NCI-H345 treated with DMSO at 0.1 percent for 48 hours (cell line): ENCODE data around the gene UBA6.
"Not testable (repeated sequence)": the region's sequence is repeated elsewhere in the genome, so short reads cannot be mapped to it uniquely, and the experiment has no call there.

Source experiments
- DNase-seq: peaks from one replicate; lab custom pipeline; 2025; ENCODE audit not compliant: unreplicated experiment; lab: John Stamatoyannopoulos, UW

UBA6 gene

GRCh38 chr4:67674098-67674497 is 26.9 kb downstream of the UBA6 start:
- DNase-seq, result no peak

- DNase-seq, result no peak
These were observed 32.6 kb downstream of the UBA6 start for GRCh38 chr4:67668315-67668714.

- no peak for DNase-seq
These were observed 40.5 kb downstream of the UBA6 start for GRCh38 chr4:67660418-67660817.

GRCh38 chr4:67659065-67659464 is 41.9 kb downstream of the UBA6 start:
- no peak for DNase-seq

GRCh38 chr4:67658302-67658701 is 42.7 kb downstream of the UBA6 start:
- no peak for DNase-seq

- DNase-seq, result no peak
These were observed 49.4 kb downstream of the UBA6 start for GRCh38 chr4:67651536-67651935.

- no peak for DNase-seq
These were observed 62.8 kb downstream of the UBA6 start for GRCh38 chr4:67638136-67638535.

GRCh38 chr4:67636978-67637377 is 64.0 kb downstream of the UBA6 start:
- not testable (repeated sequence) for DNase-seq

GRCh38 chr4:67635331-67635730 is 65.6 kb downstream of the UBA6 start:
- no peak for DNase-seq

GRCh38 chr4:67634741-67635140 is 66.2 kb downstream of the UBA6 start:
- DNase-seq, result no peak

- DNase-seq, result no peak
These were observed 68.5 kb downstream of the UBA6 start for GRCh38 chr4:67632492-67632891.

- no peak for DNase-seq
These were observed 76.0 kb downstream of the UBA6 start for GRCh38 chr4:67624939-67625338.

- DNase-seq, result no peak
These were observed 84.5 kb downstream of the UBA6 start for GRCh38 chr4:67616478-67616877.

- DNase-seq, result no peak
These were observed 85.8 kb downstream of the UBA6 start for GRCh38 chr4:67615119-67615518.

GRCh38 chr4:67614186-67614585 is 86.8 kb downstream of the UBA6 start:
- no peak for DNase-seq

- no peak for DNase-seq
These were observed 92.9 kb downstream of the UBA6 start for GRCh38 chr4:67608027-67608426.

- DNase-seq, result no peak
These were observed 96.2 kb downstream of the UBA6 start for GRCh38 chr4:67604749-67605148.

GRCh38 chr4:67604029-67604381 is 97.0 kb downstream of the UBA6 start:
- no peak for DNase-seq

GRCh38 chr4:67603310-67604028 is 97.5 kb downstream of the UBA6 start:
- no peak for DNase-seq

GRCh38 chr4:67593741-67594175 is 107.2 kb downstream of the UBA6 start:
- DNase-seq, result no peak

GRCh38 chr4:67587156-67587555 is 113.8 kb downstream of the UBA6 start:
- DNase-seq, result no peak

GRCh38 chr4:67584496-67584895 is 116.5 kb downstream of the UBA6 start:
- DNase-seq, result no peak

- DNase-seq, result no peak
These were observed 119.0 kb downstream of the UBA6 start for GRCh38 chr4:67581913-67582312.
